Activated T-cell treated with anti-CD3 and anti-CD28 coated beads for 48 hours (primary cell): ENCODE results near the gene TMEM108.

Experiments used
- DNase-seq: peaks from one replicate; pipeline ENCODE4 v3.0.0-alpha.2; 2020; ENCODE audit warnings: low read depth

The TMEM108 gene

GRCh38 chr3:133230195-133230594 is 192.0 kb downstream of the TMEM108 start:
- no peak for DNase-seq

- no peak for DNase-seq
Measured at GRCh38 chr3:133236901-133237300, 198.7 kb downstream of the TMEM108 start.

- DNase-seq: no peak
Measured at GRCh38 chr3:133237380-133237779, 199.2 kb downstream of the TMEM108 start.

- DNase-seq: no peak
Measured at GRCh38 chr3:133238015-133238414, 199.8 kb downstream of the TMEM108 start.

GRCh38 chr3:133246119-133246518 is 207.9 kb downstream of the TMEM108 start:
- DNase-seq: no peak

DNA sequence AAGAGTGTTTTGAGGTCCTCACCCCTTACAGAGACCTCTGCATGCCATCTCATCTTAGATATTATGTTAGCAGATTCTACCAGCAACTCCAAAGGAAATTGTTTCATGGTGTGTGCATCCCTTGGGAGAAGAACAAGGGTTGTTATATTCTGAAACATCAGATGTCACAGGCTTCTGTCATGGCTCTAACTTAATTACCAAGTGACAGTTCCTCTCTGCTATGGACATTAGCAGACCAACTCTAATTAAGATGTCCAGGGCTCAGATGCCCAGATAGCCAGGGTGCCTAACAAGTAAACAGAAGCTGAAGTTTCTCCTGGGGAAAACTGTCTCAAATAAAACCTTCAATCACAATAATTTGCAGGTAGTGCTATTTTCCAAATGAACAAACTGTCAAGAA is 208.6 kb downstream of the TMEM108 start:
- DNase-seq: no peak

- DNase-seq: no peak
Measured at GRCh38 chr3:133248389-133248788, 210.2 kb downstream of the TMEM108 start.

GRCh38 chr3:133249490-133249889 is 211.3 kb downstream of the TMEM108 start:
- DNase-seq: no peak

- DNase-seq: no peak
Measured at GRCh38 chr3:133254151-133254550, 216.0 kb downstream of the TMEM108 start.

GRCh38 chr3:133254716-133255115 is 216.5 kb downstream of the TMEM108 start:
- DNase-seq: no peak

GRCh38 chr3:133256787-133257483 is 218.7 kb downstream of the TMEM108 start:
- no peak for DNase-seq

GRCh38 chr3:133258358-133258757 is 220.2 kb downstream of the TMEM108 start:
- no peak for DNase-seq

- DNase-seq: no peak
Measured at GRCh38 chr3:133259767-133260166, 221.6 kb downstream of the TMEM108 start.

DNA sequence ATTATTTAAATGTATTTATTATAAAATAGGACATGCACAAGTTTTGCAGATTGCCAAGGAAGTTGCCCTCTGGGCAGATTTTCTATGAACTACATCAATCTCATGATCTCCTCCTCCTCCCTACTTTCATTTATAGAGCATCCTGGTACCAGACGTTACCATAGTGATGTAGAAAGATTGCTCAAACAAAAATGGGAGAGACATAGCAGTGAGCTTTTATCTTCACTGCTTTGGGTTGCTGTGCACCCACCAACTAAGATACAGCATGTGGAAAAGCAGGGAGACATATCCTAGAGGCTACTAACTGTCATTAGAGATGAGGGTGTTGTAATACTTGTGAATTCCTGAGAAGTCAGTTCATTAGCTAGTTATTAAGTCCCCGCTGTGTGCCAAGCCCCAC is 224.1 kb downstream of the TMEM108 start:
- DNase-seq: no peak

DNA sequence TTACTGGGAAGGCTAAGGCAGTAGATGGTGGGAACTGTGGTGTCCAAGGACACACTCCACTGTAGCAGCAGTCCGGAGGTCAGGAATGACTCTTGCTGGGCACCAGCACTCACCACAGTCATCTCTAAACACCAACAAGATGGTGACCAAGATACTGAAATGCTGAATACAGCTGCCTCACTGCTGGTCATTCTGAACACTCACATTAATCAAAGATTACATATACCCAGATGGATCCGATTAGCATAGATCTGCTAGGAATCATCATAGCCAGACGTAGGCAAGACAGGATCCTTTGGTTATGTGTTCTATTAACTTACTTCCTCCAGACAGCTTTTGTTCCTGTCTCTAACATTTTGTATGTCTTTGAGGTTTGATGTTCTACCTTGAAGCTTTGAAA is 226.7 kb downstream of the TMEM108 start:
- DNase-seq: no peak

DNA sequence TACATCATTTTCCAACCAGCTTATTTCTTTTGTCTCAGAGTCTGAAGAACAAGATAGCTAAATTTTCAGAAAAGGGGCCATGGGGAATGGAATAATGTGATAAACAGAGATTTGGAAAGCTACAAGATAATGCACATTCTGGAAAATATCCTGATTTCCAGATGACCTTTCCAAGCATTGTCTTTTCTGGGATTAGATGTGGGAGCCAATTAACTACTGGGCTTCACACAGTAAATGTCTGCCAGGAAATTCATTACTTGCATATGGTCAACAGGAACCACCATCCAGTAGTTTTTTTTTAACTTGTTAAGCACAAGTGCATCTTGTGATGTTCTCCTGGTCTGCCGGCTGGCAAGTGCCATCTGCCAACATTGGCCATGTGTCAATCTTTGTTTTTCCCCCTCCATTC is 230.5 kb downstream of the TMEM108 start:
- DNase-seq: no peak

GRCh38 chr3:133269393-133269792 is 231.2 kb downstream of the TMEM108 start:
- no peak for DNase-seq

GRCh38 chr3:133270631-133271030 is 232.4 kb downstream of the TMEM108 start:
- DNase-seq: no peak

DNA sequence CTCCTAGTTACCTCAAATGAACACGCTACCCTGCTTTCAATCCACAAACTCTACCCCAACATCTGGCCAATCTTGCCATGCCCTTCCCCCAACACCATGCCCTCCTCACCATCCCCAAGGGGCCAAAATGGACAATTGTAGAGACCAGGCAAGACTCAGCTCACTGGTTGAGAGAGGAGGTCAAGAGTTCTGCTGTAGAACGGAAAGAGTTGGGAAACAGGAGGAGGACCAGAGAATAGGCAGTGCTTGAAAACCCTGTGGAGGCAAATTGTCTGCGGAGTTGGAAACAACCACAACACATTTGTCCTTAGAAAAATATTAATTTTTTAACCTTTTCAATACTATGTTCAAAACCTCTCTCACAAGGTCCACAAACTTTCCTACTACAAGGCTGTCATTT is 232.9 kb downstream of the TMEM108 start:
- no peak for DNase-seq

GRCh38 chr3:133271539-133271938 is 233.3 kb downstream of the TMEM108 start:
- no peak for DNase-seq

GRCh38 chr3:133273346-133273745 is 235.2 kb downstream of the TMEM108 start:
- DNase-seq: no peak

GRCh38 chr3:133274477-133274876 is 236.3 kb downstream of the TMEM108 start:
- DNase-seq: no peak

DNA sequence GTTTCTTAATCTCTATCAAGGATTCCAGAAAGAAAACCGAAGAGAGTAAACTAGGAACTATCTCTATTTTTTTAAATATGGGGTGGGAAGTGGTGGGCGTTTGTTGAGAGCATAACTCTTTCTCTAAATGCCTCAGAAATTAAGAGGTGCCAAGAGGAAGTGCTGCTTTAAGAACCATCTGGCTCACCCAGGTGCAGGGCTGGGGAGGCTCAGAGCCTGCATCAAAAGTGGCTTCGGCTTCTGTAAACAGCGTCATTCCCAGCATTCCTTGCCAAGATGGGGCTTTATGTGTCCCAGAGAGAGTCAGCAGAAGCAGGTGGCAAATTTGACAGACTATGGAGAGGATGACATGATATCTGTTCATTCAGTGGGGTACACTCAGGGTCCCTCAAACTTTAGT is 238.4 kb downstream of the TMEM108 start:
- DNase-seq: no peak

GRCh38 chr3:133277813-133278212 is 239.6 kb downstream of the TMEM108 start:
- DNase-seq: no peak
